Adrenal gland (tissue), 5 donors: ENCODE results near the gene FNDC3B.

Experiments used
- CTCF ChIP-seq, 6 experiments: fragments of 450-650 bp in 4 of 6; fragments of 200-600 bp in 2 of 6; sonication (generic) in 1 of 6; IDR thresholded peaks; 1 replicate in 5 of 6; 2 replicates in 1 of 6; pipeline versions ENCODE4 v1.5.1 to v1.8.0; 2016 to 2021; ENCODE audit warnings: antibody characterized with exemption in 6 of 6, mild to moderate bottlenecking in 2 of 6, moderate library complexity in 1 of 6
- POLR2A ChIP-seq, 2 donors: fragments of 450-650 bp; IDR thresholded peaks; one replicate each; pipeline ENCODE4 v1.6.1; 2017; ENCODE audit warnings: antibody characterized with exemption in 2 of 2, mild to moderate bottlenecking in 2 of 2, moderate library complexity in 1 of 2
- donor health status: DM: no; HTN: no; CAD: no.

GRCh38 chr3:172072543-172072942 is 33.2 kb downstream of the FNDC3B start:
- no peak for TF ChIP-seq CTCF (IDR thresholded peaks at IDR 0.05)
- no peak for TF ChIP-seq POLR2A (IDR thresholded peaks at IDR 0.05)
